HPDE6-E6E7 (cell line): ENCODE measurements around the gene ADCY10.
A peak's percentile ranks its signal among the peaks of the same experiment; 100 is the strongest.
"Not testable (repeated sequence)": the region's sequence is repeated elsewhere in the genome, so short reads cannot be mapped to it uniquely, and the experiment has no call there.

ENCODE experiments used
- DNase-seq: peaks from one replicate; pipeline ENCODE4 v3.0.0; 2011; ENCODE audit warnings: missing footprints; ENCODE audit errors: extremely low spot score

The ADCY10 gene

GRCh38 chr1:167913895-167914496 is at the start of gene ADCY10:
Gene ADCY10, minus strand, starts transcription at chr1:167914134. Its CDS starts 8,994 bp downstream, at chr1:167905140.
- no peak for DNase-seq

GRCh38 chr1:167957710-167958109 is 43.8 kb upstream of the ADCY10 start:
- DNase-seq, result no peak

GRCh38 chr1:167955915-167956314 is 42.0 kb upstream of the ADCY10 start:
- DNase-seq, result no peak

- DNase-seq, result no peak
Measured at GRCh38 chr1:167950569-167950968, 36.6 kb upstream of the ADCY10 start.

GRCh38 chr1:167949785-167950184 is 35.9 kb upstream of the ADCY10 start:
- DNase-seq, result no peak

- no peak for DNase-seq
Measured at GRCh38 chr1:167947733-167948132, 33.8 kb upstream of the ADCY10 start.

- no peak for DNase-seq
Measured at GRCh38 chr1:167943541-167943940, 29.6 kb upstream of the ADCY10 start.

- DNase-seq, result no peak
Measured at GRCh38 chr1:167940264-167940663, 26.3 kb upstream of the ADCY10 start.

- DNase-seq, result no peak
Measured at GRCh38 chr1:167938080-167938636, 24.2 kb upstream of the ADCY10 start.

- no peak for DNase-seq
Measured at GRCh38 chr1:167937709-167938010, 23.7 kb upstream of the ADCY10 start.

- peak; percentile 34 for DNase-seq
Measured at GRCh38 chr1:167936930-167937708, 23.2 kb upstream of the ADCY10 start, which contains the start of gene MPC2. Gene MPC2, minus strand, starts transcription at chr1:167937072. Its CDS starts 1,231 bp downstream, at chr1:167935841.

GRCh38 chr1:167936068-167936929 is 22.4 kb upstream of the ADCY10 start, which contains the start of gene DCAF6:
Gene DCAF6, plus strand, starts transcription at chr1:167936683. Its CDS starts 229 bp downstream, at chr1:167936912.
- DNase-seq, result peak; percentile 97

- DNase-seq, result peak; percentile 15
Measured at GRCh38 chr1:167935216-167936067, 21.5 kb upstream of the ADCY10 start.

- DNase-seq, result no peak
Measured at GRCh38 chr1:167934426-167935215, 20.7 kb upstream of the ADCY10 start.

GRCh38 chr1:167933788-167934187 is 19.9 kb upstream of the ADCY10 start:
- DNase-seq, result no peak

GRCh38 chr1:167929725-167930124 is 15.8 kb upstream of the ADCY10 start:
- no peak for DNase-seq

GRCh38 chr1:167928919-167929318 is 15.0 kb upstream of the ADCY10 start:
- DNase-seq, result not testable (repeated sequence)

GRCh38 chr1:167928457-167928852 is 14.5 kb upstream of the ADCY10 start:
- DNase-seq, result no peak

GRCh38 chr1:167927046-167927754 is 13.3 kb upstream of the ADCY10 start:
- no peak for DNase-seq
